Mesothelial cell of epicardium (in vitro differentiated cells): ENCODE measurements around the gene CDON. TPM values are rescaled to one million over a fixed set of nuclear protein-coding genes. Genes with fewer than 3 reads are reported as not detected.

Source experiments
- DNase-seq, 2 experiments: peaks; one replicate each; pipeline ENCODE4 v3.0.0; 2021; ENCODE audit warnings: low spot score in 2 of 2; ENCODE audit not compliant: unreplicated experiment in 2 of 2
- H3K27ac Mint-ChIP-seq: 2 replicates; pipeline ENCODE4 v1.8.0; 2021; ENCODE audit warnings: mixed read lengths
- H3K27me3 Mint-ChIP-seq: 2 replicates; pipeline ENCODE4 v1.8.0; 2021; ENCODE audit warnings: low read depth, mixed read lengths
- H3K36me3 Mint-ChIP-seq: 2 replicates; pipeline ENCODE4 v1.8.0; 2021; ENCODE audit warnings: mixed read lengths
- H3K4me1 Mint-ChIP-seq: 2 replicates; pipeline ENCODE4 v1.8.0; 2021; ENCODE audit warnings: mixed read lengths
- H3K4me3 Mint-ChIP-seq: 2 replicates; pipeline ENCODE4 v1.8.0; 2021; ENCODE audit warnings: mild to moderate bottlenecking, moderate library complexity, mixed read lengths
- H3K9me3 Mint-ChIP-seq: 2 replicates; pipeline ENCODE4 v1.8.0; 2021; ENCODE audit warnings: mixed read lengths
- CTCF ChIP-seq: fragments of 200-600 bp; sonication (generic); IDR thresholded peaks from one replicate; pipeline ENCODE4 v1.5.0; 2021; ENCODE audit warnings: antibody characterized with exemption; ENCODE audit not compliant: unreplicated experiment
- total RNA-seq: library from RNA; stranded (reverse); gene quantifications from 3 replicates; pipeline ENCODE4 v1.2.1, GENCODE V29; 2021

The CDON gene
- total RNA-seq, 1 donor from 2014 or later: 165 TPM

DNA sequence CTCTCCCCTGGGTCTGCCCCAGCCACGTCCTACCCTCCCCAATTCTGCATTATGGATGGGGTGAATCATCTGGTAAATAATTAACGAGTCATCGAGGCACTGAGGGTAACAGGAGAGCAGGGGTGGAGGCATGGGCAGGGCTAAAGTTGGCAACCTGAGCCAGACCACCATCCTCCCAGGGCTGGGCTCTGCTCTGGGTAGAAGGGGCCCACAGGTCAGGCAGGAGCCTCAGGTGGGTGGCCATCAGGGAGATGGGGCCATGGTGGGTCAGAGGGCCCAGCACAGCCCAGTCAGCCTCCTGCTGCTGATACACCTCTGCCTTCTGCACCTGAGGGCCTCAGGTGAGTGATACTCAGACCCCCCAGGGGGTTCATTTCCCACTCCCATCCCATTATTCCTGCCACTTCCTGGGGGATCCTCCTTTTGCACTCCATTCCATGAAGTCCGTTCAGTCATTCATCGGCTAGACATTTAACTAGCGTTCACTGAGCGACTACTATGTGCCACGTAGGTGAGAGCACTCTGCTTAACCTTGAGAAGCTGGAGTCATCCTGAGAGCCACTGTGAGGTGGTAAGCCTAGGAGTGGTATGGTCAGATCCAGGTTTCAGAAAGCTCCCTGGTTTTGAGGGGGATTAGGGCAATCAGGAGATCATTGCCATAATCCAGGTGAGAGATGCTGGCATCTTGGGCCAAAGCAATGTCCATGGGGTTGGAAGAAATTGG, 116.7 kb downstream of the CDON start, which contains the start of gene VSIG10L2:
TSS of gene VSIG10L2 (plus strand) at position 248 of the 724 bp plus-strand sequence. CDS start at position 260, 12 bp downstream.
- H3K36me3 Mint-ChIP-seq: no peaks in the 10 kb centered on the region
- DNase-seq: no peak
- H3K9me3 Mint-ChIP-seq: no peaks in the 10 kb centered on the region
- H3K4me1 Mint-ChIP-seq: peaks cover 18% of the 10 kb centered on the region
- H3K27me3 Mint-ChIP-seq: peaks cover 2% of the 10 kb centered on the region
- H3K27ac Mint-ChIP-seq: no peak within 1 kb of the TSS
- no peak for TF ChIP-seq CTCF
- no peak within 1 kb of the TSS for H3K4me3 Mint-ChIP-seq

GRCh38 chr11:125945011-125945796, 117.5 kb downstream of the CDON start:
- Mint-ChIP-seq H3K4me3 (no peak overlapping the region), H3K27ac (no peak overlapping the region), H3K4me1 (peaks cover 16% of the 10 kb centered on the region), H3K36me3 (no peaks in the 10 kb centered on the region), H3K27me3 (peaks cover 2% of the 10 kb centered on the region), H3K9me3 (no peaks in the 10 kb centered on the region)
- TF ChIP-seq CTCF: no peak
- DNase-seq: no peak

DNA sequence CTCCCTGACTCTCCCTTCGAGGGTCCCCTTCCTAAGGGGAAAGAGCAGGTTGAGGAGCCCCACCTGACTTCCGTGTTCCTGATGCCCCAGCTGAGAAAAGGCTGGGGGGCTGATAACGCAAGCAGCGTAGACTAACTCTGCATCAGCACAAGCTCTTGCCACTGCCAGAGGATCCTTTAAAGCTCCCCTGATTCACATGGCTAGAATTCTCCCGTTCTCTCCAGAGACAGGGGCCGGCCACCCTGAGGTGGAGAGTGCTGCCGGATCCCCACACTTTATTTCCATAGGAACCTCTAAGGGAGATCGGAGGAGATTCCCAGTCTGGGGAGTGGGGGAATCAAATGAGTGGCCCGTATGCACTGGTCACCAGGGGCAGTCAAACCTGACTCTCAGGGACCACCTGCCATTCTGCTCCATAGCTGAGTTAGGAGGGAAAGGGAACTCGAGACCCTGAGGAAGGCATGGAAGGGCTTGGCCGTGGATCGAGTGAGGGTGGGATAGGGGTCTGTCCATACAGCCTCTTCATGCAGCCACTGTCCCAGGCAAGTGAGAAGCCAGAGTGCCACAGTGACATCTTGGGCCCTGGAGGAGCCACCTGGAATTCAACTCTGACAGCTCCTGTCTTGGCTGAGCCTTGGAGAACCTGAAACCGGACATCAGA, 118.2 kb downstream of the CDON start:
- H3K4me1 Mint-ChIP-seq: peaks cover 14% of the 10 kb centered on the region
- no peaks in the 10 kb centered on the region for H3K9me3 Mint-ChIP-seq
- H3K36me3 Mint-ChIP-seq: no peaks in the 10 kb centered on the region
- no peak for DNase-seq
- H3K27ac Mint-ChIP-seq: no peak overlapping the region
- no peak for TF ChIP-seq CTCF
- H3K4me3 Mint-ChIP-seq: no peak overlapping the region
- H3K27me3 Mint-ChIP-seq: peaks cover 2% of the 10 kb centered on the region

DNA sequence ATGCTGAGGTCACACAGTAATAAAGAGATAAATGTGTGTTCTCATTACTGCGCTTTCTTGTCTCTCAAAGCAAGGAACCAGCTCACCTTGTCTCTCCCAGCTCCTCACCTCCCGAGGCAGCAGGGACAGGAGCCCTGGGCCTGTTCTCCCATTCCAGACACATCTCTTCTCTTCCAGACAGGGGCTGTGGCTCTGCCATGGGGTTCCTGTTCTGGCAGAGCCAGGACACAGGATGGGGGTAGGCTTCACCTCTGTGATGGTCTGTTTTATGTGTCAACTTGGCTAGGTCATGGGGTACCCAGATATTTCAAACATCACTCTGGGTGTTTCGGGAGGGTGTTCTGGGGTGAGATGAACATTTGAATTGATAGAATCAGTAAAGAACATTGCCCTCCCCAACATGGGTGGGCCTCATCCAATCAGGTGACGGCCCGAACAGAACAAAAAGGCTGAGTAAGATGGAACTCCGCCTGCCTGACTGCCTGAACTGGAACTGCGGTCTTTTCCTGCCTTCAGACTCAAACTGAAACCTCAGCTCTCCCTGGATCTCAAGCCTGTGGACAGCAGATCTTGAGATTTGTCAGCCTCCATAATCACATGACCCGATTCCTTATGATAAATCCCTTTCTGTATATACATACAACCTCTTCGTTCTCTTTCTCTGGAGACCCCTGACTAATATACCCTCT, 118.9 kb downstream of the CDON start:
- H3K9me3 Mint-ChIP-seq: no peaks in the 10 kb centered on the region
- H3K36me3 Mint-ChIP-seq: no peaks in the 10 kb centered on the region
- peaks cover 18% of the 10 kb centered on the region for H3K4me1 Mint-ChIP-seq
- H3K27me3 Mint-ChIP-seq: peaks cover 2% of the 10 kb centered on the region
- no peak for DNase-seq
- no peak overlapping the region for H3K4me3 Mint-ChIP-seq
- no peak overlapping the region for H3K27ac Mint-ChIP-seq
- no peak for TF ChIP-seq CTCF

- no peaks in the 10 kb centered on the region for H3K9me3 Mint-ChIP-seq
- no peak overlapping the region for H3K4me3 Mint-ChIP-seq
- no peak for TF ChIP-seq CTCF
- DNase-seq: no peak
- peaks cover 2% of the 10 kb centered on the region for H3K27me3 Mint-ChIP-seq
- H3K36me3 Mint-ChIP-seq: no peaks in the 10 kb centered on the region
- no peak overlapping the region for H3K27ac Mint-ChIP-seq
- peaks cover 26% of the 10 kb centered on the region for H3K4me1 Mint-ChIP-seq
These were observed 119.8 kb downstream of the CDON start for GRCh38 chr11:125942771-125943428.
